Nephron progenitor cell (in vitro differentiated cells): ENCODE data around the gene CIBAR2.

Experiments used
- DNase-seq: peaks from one replicate; pipeline ENCODE4 v3.0.0; 2021
- H3K27ac Mint-ChIP-seq: 2 replicates; pipeline ENCODE4 v1.8.0; 2021; ENCODE audit warnings: mild to moderate bottlenecking, moderate library complexity, mixed read lengths
- H3K27me3 Mint-ChIP-seq: 2 replicates; pipeline ENCODE4 v1.8.0; 2021; ENCODE audit warnings: mild to moderate bottlenecking, low read depth, mixed read lengths; ENCODE audit not compliant: poor library complexity
- H3K36me3 Mint-ChIP-seq: 2 replicates; pipeline ENCODE4 v1.8.0; 2021; ENCODE audit warnings: low read depth, mixed read lengths
- H3K4me1 Mint-ChIP-seq: 2 replicates; pipeline ENCODE4 v1.8.0; 2021; ENCODE audit warnings: mixed read lengths
- H3K4me3 Mint-ChIP-seq: 2 replicates; pipeline ENCODE4 v1.8.0; 2021; ENCODE audit warnings: mild to moderate bottlenecking, moderate library complexity, mixed read lengths
- H3K9me3 Mint-ChIP-seq: 2 replicates; pipeline ENCODE4 v1.8.0; 2021; ENCODE audit warnings: mild to moderate bottlenecking, moderate library complexity, mixed read lengths
- TF ChIP-seq, protein P1 (sequence below): fragments of 200-600 bp; sonication (generic); IDR thresholded peaks from 2 replicates; pipeline ENCODE4 v1.5.0; 2021; ENCODE audit warnings: antibody characterized with exemption

The CIBAR2 gene

DNA sequence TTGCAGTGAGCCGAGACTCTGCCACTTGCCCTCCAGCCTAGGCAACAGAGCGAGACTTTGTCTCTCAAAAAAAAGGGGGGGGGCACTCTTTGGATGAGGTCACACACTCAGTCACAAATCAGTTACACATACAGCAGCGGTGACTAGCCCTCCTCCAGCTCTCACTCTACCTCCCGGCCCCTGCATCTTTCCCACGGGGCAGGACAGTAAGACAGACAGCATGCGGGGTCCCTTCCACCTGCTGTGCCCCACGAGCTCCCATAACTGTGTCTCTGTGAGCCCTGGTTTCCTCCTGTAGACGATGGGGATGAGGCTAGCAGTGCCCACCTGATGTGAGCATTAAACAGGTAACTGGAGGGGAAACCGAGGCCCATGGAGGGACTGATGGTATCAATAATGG, 5.2 kb downstream of the CIBAR2 start:
- Mint-ChIP-seq H3K36me3 (no peaks in the 10 kb centered on the region), H3K4me3 (no peak overlapping the region), H3K9me3 (no peaks in the 10 kb centered on the region), H3K27ac (no peak overlapping the region), H3K27me3 (peaks cover 34% of the 10 kb centered on the region), H3K4me1 (peaks cover 20% of the 10 kb centered on the region)
- TF ChIP-seq, protein P1, sequence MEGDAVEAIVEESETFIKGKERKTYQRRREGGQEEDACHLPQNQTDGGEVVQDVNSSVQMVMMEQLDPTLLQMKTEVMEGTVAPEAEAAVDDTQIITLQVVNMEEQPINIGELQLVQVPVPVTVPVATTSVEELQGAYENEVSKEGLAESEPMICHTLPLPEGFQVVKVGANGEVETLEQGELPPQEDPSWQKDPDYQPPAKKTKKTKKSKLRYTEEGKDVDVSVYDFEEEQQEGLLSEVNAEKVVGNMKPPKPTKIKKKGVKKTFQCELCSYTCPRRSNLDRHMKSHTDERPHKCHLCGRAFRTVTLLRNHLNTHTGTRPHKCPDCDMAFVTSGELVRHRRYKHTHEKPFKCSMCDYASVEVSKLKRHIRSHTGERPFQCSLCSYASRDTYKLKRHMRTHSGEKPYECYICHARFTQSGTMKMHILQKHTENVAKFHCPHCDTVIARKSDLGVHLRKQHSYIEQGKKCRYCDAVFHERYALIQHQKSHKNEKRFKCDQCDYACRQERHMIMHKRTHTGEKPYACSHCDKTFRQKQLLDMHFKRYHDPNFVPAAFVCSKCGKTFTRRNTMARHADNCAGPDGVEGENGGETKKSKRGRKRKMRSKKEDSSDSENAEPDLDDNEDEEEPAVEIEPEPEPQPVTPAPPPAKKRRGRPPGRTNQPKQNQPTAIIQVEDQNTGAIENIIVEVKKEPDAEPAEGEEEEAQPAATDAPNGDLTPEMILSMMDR: no peak
- DNase-seq: no peak

DNA sequence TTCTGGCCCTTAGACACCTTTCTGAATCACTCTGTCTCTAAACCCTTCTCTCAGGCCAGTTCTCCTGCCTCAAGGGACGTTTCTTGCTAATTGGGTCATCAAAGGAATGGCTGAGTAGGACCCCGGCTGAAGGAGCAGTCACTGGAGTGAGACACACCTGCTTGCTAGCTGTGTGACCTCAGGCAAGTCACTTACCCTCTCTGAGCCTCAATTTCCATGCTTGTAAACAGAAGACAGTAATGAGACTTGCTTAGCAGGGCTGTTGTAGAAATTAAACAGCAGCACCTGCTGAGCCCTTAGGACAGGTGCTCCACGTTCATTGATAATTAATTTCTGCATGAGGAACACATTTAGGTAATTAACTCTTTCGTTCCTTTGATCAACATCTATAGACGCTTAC, 6.8 kb downstream of the CIBAR2 start:
- no peak overlapping the region for H3K27ac Mint-ChIP-seq
- no peak for DNase-seq
- no peak overlapping the region for H3K4me3 Mint-ChIP-seq
- TF ChIP-seq, protein P1: no peak
- H3K4me1 Mint-ChIP-seq: peaks cover 14% of the 10 kb centered on the region
- H3K27me3 Mint-ChIP-seq: peaks cover 28% of the 10 kb centered on the region
- no peaks in the 10 kb centered on the region for H3K36me3 Mint-ChIP-seq
- H3K9me3 Mint-ChIP-seq: no peaks in the 10 kb centered on the region

- Mint-ChIP-seq H3K36me3 (no peaks in the 10 kb centered on the region), H3K27ac (no peak overlapping the region)
- DNase-seq: no peak
Observed at GRCh38 chr16:85104821-85105391, 7.4 kb downstream of the CIBAR2 start.

DNA sequence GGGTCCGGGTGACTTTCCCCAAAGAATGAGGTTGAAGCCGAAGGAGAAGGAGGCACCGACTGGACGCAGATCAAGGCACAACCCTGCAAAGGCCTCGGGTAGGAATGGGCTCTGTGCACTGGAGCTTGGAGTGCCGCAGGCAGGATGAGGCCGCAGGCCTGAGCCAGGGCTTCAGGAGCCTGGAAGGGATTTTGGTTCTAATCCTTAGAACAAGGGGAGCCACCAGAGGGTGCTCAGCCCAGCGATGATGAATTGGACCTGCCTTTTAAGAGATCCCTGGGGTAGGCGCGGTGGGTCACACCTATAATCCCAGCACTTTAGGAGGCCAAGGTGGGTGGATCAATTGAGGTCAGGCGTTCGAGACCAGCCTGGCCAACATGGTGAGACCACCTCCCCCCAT, 8.1 kb downstream of the CIBAR2 start:
- Mint-ChIP-seq H3K36me3 (no peaks in the 10 kb centered on the region), H3K27ac (no peak overlapping the region), H3K4me1 (peaks cover 14% of the 10 kb centered on the region), H3K27me3 (peaks cover 22% of the 10 kb centered on the region), H3K9me3 (no peaks in the 10 kb centered on the region), H3K4me3 (no peak overlapping the region)
- TF ChIP-seq, protein P1: no peak
- DNase-seq: no peak

More at GRCh38 chr16:85104821-85105391, 7.4 kb downstream of the CIBAR2 start:
- Mint-ChIP-seq H3K4me3 (no peak overlapping the region), H3K9me3 (no peaks in the 10 kb centered on the region), H3K4me1 (peaks cover 14% of the 10 kb centered on the region), H3K27me3 (peaks cover 28% of the 10 kb centered on the region)
- TF ChIP-seq, protein P1: no peak

DNA sequence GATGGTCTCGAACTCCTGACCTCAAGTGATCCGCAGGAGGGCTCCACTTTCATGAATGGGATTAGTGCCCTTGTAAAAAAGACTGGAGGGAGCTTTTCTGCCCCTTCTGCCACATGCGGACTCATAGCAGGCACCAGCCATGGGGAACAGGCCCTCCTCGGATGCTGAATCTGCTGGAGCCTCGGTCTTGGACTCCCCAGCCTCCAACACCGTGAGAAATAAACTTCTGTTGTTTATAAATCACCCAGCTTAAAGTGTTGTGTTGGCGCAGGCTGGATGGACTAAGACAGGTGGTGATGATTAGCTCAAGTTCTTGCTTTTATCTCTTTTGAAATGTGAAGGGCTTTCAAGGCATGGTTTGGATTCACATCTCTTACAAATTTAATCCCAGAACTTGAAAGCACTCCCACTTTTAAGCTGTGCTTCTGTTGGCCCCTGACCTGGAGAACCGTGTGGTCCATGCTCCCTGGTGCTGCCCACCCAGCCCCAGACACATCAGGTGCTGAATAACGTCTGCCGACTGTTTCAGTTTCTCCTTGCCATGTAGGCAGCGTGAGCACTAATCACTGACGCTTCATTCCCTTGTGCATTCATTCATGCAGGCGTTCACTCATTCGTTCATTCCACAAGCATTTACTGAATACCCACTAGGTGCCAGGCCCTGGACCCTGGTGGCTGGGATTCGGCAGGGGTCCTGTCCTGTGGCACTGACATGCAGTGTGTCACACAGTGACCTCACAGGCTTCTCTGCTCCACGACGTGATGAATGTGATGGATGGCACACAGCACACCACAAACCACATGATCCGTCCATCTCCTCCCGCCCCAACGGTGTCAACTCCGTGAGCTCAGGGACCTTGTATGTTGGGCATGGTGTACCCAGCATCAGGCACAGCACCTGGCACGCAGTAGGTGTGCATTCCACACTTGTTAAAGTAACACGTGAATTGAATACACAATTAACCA, 8.9 kb downstream of the CIBAR2 start:
- Mint-ChIP-seq H3K27me3 (peaks cover 27% of the 10 kb centered on the region), H3K36me3 (no peaks in the 10 kb centered on the region), H3K4me3 (no peak overlapping the region), H3K9me3 (no peaks in the 10 kb centered on the region), H3K4me1 (peaks cover 14% of the 10 kb centered on the region), H3K27ac (no peak overlapping the region)
- no peak for DNase-seq
- TF ChIP-seq, protein P1: no peak
